Kidney (tissue), 14 donors: ENCODE measurements around the gene FRYL. TPM values are rescaled to one million over a fixed set of nuclear protein-coding genes. Genes with fewer than 3 reads are reported as not detected.

Experiments used
- DNase-seq, 5 donors: peaks; one replicate each; pipeline ENCODE4 v3.0.0-alpha.2; 2013 to 2020
- FAIRE-seq: peaks from 2 replicates; lab custom pipeline; 2012; peaks lifted over from hg19 to GRCh38; lab: Jason Lieb, UNC
- H3K27ac ChIP-seq, 2 donors: one replicate each; pipeline ENCODE4 v1.7.0; 2013; ENCODE audit warnings: low read depth in 2 of 2, low read length in 2 of 2, inconsistent platforms in 1 of 2
- H3K27me3 ChIP-seq: one replicate; pipeline ENCODE4 v1.7.1; 2013; ENCODE audit warnings: low read length, inconsistent platforms; ENCODE audit not compliant: control insufficient read depth, insufficient read depth
- H3K36me3 ChIP-seq, 3 donors: one replicate each; pipeline versions ENCODE4 v1.7.0 to v1.7.1; 2013; ENCODE audit warnings: low read length in 3 of 3, control low read depth in 1 of 3, inconsistent platforms in 1 of 3; ENCODE audit not compliant: insufficient read depth in 3 of 3, control insufficient read depth in 2 of 3
- H3K4me1 ChIP-seq, 3 donors: one replicate each; pipeline versions ENCODE4 v1.7.0 to v1.7.1; 2013; ENCODE audit warnings: low read length in 3 of 3, inconsistent platforms in 1 of 3, low read depth in 1 of 3; ENCODE audit not compliant: control insufficient read depth in 2 of 3, insufficient read depth in 2 of 3
- H3K4me3 ChIP-seq, 3 donors: one replicate each; pipeline versions ENCODE4 v1.7.0 to v1.8.1; 2013; ENCODE audit warnings: low read length in 3 of 3, control low read depth in 1 of 3, inconsistent platforms in 1 of 3
- H3K9ac ChIP-seq, 3 donors: one replicate each; pipeline versions ENCODE4 v1.7.0 to v1.7.1; 2013; ENCODE audit warnings: low read length in 3 of 3, control low read depth in 1 of 3, inconsistent platforms in 1 of 3
- H3K9me3 ChIP-seq, 3 donors: one replicate each; pipeline versions ENCODE4 v1.7.0 to v1.7.1; 2013; ENCODE audit warnings: low read length in 3 of 3, control low read depth in 1 of 3, inconsistent platforms in 1 of 3; ENCODE audit not compliant: control insufficient read depth in 2 of 3, insufficient read depth in 1 of 3
- CTCF ChIP-seq: IDR thresholded peaks from 3 replicates; pipeline ENCODE4 v1.5.1; 2012; ENCODE audit warnings: mild to moderate bottlenecking, moderate library complexity, borderline replicate concordance; ENCODE audit not compliant: insufficient read depth; ENCODE audit errors: extremely low read depth
- intact Hi-C: fragments of 100-400 bp; cut with DNase I; formaldehyde crosslinking; loops from one replicate; pipeline ENCODE4 v1.11.1; 2022
- polyA plus RNA-seq: library from polyadenylated mRNA; stranded (reverse); fragments of 350-450 nt; fragmentation: Illumina TruSeq; extraction: RNeasy Lipid Tissue Mini Kit (QIAGEN cat#74804); gene quantifications from one replicate; pipeline ENCODE4 v1.2.3, GENCODE V29; 2014; ENCODE audit warnings: low read depth, low replicate concordance; ENCODE audit not compliant: insufficient read depth
- total RNA-seq: library from RNA; stranded (reverse); fragmentation: NEBNext Ultra II Directional; extraction: Animal tissue kit (Norgen Biotek cat#: 25700); gene quantifications from one replicate; pipeline ENCODE4 v1.2.1, GENCODE V29; 2021
- donor health status: control.
- donor health status: control.
- donor health status: control.
- donor health status: control.
- donor health status: control.
- donor health status: DM: yes; HTN: yes; CAD: no.
- donor health status: Normal renal cell carcinoma (clear cell type).

Gene FRYL
- total and polyA plus RNA-seq, 2 donors from 2014 or later, result 11.6 to 78.9 TPM

- FAIRE-seq, result no peak
- intact Hi-C loops, result no loop called here
- no peaks in the 10 kb centered on the region for H3K9me3 ChIP-seq
- H3K27me3 ChIP-seq, result no peaks in the 10 kb centered on the region
- H3K4me1 ChIP-seq, result peaks cover 0 to 20% (median 0%) of the 10 kb centered on the region in 3 donors
- H3K36me3 ChIP-seq, result no peaks in the 10 kb centered on the region
- H3K27ac ChIP-seq, result peak overlapping the region in 1 of 2 donors; percentile 86
- H3K9ac ChIP-seq, result peak overlapping the region; percentile 66 to 80 (median 78)
- no peak for TF ChIP-seq CTCF
- peak overlapping the region; percentile 73 to 97 (median 82) for H3K4me3 ChIP-seq
- DNase-seq, result peak in 1 of 5 donors; percentile 74
These were observed 761 bp upstream of the FRYL start for GRCh38 chr4:48780865-48781214.

- DNase-seq, result peak; percentile 76 to 92 (median 88)
- H3K27me3 ChIP-seq, result no peaks in the 10 kb centered on the region
- H3K27ac ChIP-seq, result peak overlapping the region; percentile 82 to 85
- H3K9me3 ChIP-seq, result no peaks in the 10 kb centered on the region
- H3K4me3 ChIP-seq, result peak overlapping the region; percentile 71 to 92 (median 90)
- FAIRE-seq, result no peak
- peaks cover 0 to 20% (median 0%) of the 10 kb centered on the region in 3 donors for H3K4me1 ChIP-seq
- intact Hi-C loops, result no loop called here
- H3K36me3 ChIP-seq, result no peaks in the 10 kb centered on the region
- peak overlapping the region; percentile 80 to 94 (median 90) for H3K9ac ChIP-seq
- TF ChIP-seq CTCF, result no peak
These were observed 733 bp downstream of the FRYL start for GRCh38 chr4:48779095-48779997.

GRCh38 chr4:48778431-48779094 is 1.5 kb downstream of the FRYL start:
- Histone ChIP-seq H3K4me1 (peaks cover 0 to 20% (median 0%) of the 10 kb centered on the region in 3 donors), H3K27ac (peak overlapping the region; percentile 82 to 85), H3K9me3 (no peaks in the 10 kb centered on the region), H3K27me3 (no peaks in the 10 kb centered on the region), H3K4me3 (peak overlapping the region; percentile 71 to 92 (median 90)), H3K9ac (peak overlapping the region; percentile 66 to 90 (median 80)), H3K36me3 (no peaks in the 10 kb centered on the region)
- DNase-seq (peak in 1 of 5 donors; percentile 43), FAIRE-seq (no peak)
- intact Hi-C loops, result no loop called here
- no peak for TF ChIP-seq CTCF
